Lung (tissue), 12 donors: ENCODE measurements around the gene CHD6. TPM values are rescaled to one million over a fixed set of nuclear protein-coding genes. Genes with fewer than 3 reads are reported as not detected.

Experiments used
- ATAC-seq: fragments of 200-7000 bp; cut with Tn5 transposase; one replicate; pipeline ENCODE4 v1.9.1; 2020; ENCODE audit warnings: moderate number of reproducible peaks; ENCODE audit not compliant: insufficient read depth, low FRiP score
- DNase-seq, 3 donors: peaks; one replicate each; pipeline ENCODE4 v3.0.0-alpha.2; 2013 to 2017
- H3K27ac ChIP-seq, 2 donors: one replicate each; pipeline ENCODE4 v1.5.1; 2013; ENCODE audit warnings: mild to moderate bottlenecking in 2 of 2, moderate library complexity in 2 of 2, control low read depth in 1 of 2, inconsistent platforms in 1 of 2, low read depth in 1 of 2, low read length in 1 of 2
- H3K27me3 ChIP-seq, 3 donors: one replicate each; pipeline ENCODE4 v1.5.1; 2013; ENCODE audit warnings: low read length in 2 of 3; ENCODE audit not compliant: control insufficient read depth in 3 of 3, insufficient read depth in 3 of 3
- H3K36me3 ChIP-seq, 4 donors: one replicate each; pipeline ENCODE4 v1.5.1; 2013; ENCODE audit warnings: low read length in 4 of 4, mild to moderate bottlenecking in 1 of 4, moderate library complexity in 1 of 4; ENCODE audit not compliant: control insufficient read depth in 4 of 4, insufficient read depth in 4 of 4
- H3K4me1 ChIP-seq, 5 donors: one replicate each; pipeline ENCODE4 v1.5.1; 2013; ENCODE audit warnings: low read length in 5 of 5, mild to moderate bottlenecking in 2 of 5, moderate library complexity in 1 of 5; ENCODE audit not compliant: control insufficient read depth in 5 of 5, insufficient read depth in 5 of 5
- H3K4me3 ChIP-seq: one replicate; pipeline ENCODE4 v1.5.1; 2013; ENCODE audit warnings: mild to moderate bottlenecking, control low read depth, moderate library complexity
- H3K9ac ChIP-seq, 2 donors: one replicate each; pipeline ENCODE4 v1.5.1; 2013; ENCODE audit warnings: low read length in 2 of 2, control low read depth in 1 of 2; ENCODE audit not compliant: insufficient read depth in 1 of 2
- H3K9me3 ChIP-seq, 4 donors: one replicate each; pipeline ENCODE4 v1.5.1; 2013; ENCODE audit warnings: low read length in 3 of 4, mild to moderate bottlenecking in 1 of 4, moderate library complexity in 1 of 4; ENCODE audit not compliant: control insufficient read depth in 4 of 4, insufficient read depth in 3 of 4
- CTCF ChIP-seq: IDR thresholded peaks from 2 replicates; pipeline ENCODE4 v1.5.1; 2012; ENCODE audit warnings: mild to moderate bottlenecking; ENCODE audit errors: control extremely low read depth, extremely low read depth
- WGBS, 2 donors: extraction: QIAGEN DNeasy Blood & Tissue Kit; methylation state at CpG; one replicate each; pipeline ENCODE4 v1.1.7; 2013; 5-methylcytosine and 5-hydroxymethylcytosine counted together
- polyA plus RNA-seq, 2 donors: library from polyadenylated mRNA; stranded (reverse); fragments of 200-250 nt; gene quantifications; one replicate each; pipeline ENCODE4 v1.2.1, GENCODE V29; 2013
- total RNA-seq, 2 donors: library from RNA; depleted of rRNA in 1 of 2; stranded (reverse); fragments of >200 nt in 1 of 2; gene quantifications; one replicate each; pipeline ENCODE4 v1.2.1, GENCODE V29; 2014 to 2021
- donor health status: control.
- donor health status: control.
- donor health status: Bipolar disorder and iron deficiency.
- donor health status: healthy.
- donor health status: DM: yes; HTN: yes; CAD: no.

The CHD6 gene
- total and polyA plus RNA-seq, 4 donors, result 5.0 to 95.3 (median 21.0) TPM

DNA sequence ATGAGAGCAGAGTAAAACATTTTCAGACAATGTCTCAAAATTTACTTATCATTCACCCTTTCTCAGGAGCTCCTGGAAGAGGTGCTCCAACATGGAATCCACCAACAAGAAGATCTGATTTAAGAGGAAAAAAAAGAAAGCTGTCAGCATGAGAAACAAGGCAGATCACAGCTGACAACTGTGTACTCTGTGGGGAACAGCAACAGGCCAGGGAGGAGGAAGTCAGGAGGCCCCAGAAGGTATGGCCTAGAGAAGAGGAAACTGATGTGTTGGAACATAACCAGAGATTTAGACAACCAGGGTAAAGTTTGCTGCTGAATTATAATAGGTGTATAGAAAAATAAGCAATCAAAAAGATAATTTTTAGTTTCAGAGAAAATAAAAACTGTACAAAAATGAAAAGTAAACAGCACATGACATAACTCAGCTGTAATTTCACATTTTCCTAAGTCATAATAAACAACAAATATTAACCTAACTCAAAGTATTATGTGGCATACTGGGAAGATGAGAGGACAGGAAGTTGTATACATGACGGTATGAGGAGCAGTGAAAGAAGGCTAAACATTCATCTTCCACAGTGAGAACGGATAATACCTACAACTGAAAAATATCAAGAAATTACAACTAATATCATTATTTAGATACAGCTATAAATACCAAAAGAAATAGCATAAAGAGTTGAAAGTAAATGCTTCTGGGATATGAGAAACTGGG is 138.0 kb downstream of the CHD6 start:
- 41 to 63% methylated on average over 2 of the region's 2 CpGs for WGBS, 2 donors
- Histone ChIP-seq H3K36me3 (peaks cover 10 to 47% (median 18%) of the 10 kb centered on the region in 4 donors), H3K4me1 (peaks cover 2 to 17% (median 9%) of the 10 kb centered on the region in 5 donors), H3K27ac (no peak overlapping the region), H3K9ac (no peak overlapping the region), H3K9me3 (no peaks in the 10 kb centered on the region), H3K4me3 (no peak overlapping the region), H3K27me3 (no peaks in the 10 kb centered on the region)
- DNase-seq (peak in 1 of 3 donors; percentile 12), ATAC-seq (no peak)
- no peak for TF ChIP-seq CTCF

- H3K36me3 ChIP-seq, result peaks cover 10 to 36% (median 13%) of the 10 kb centered on the region in 4 donors
- 96 to 100% methylated on average over 1 of the region's 1 CpG for WGBS, 2 donors
- ATAC-seq (no peak), DNase-seq (no peak)
- H3K27me3 ChIP-seq, result no peaks in the 10 kb centered on the region
- no peaks in the 10 kb centered on the region for H3K9me3 ChIP-seq
- no peak for TF ChIP-seq CTCF
- H3K4me1 ChIP-seq, result peaks cover 2 to 23% (median 9%) of the 10 kb centered on the region in 5 donors
- no peak overlapping the region for H3K4me3 ChIP-seq
- no peak overlapping the region for H3K9ac ChIP-seq
- no peak overlapping the region for H3K27ac ChIP-seq
These were observed 139.1 kb downstream of the CHD6 start for GRCh38 chr20:41479113-41479512.

DNA sequence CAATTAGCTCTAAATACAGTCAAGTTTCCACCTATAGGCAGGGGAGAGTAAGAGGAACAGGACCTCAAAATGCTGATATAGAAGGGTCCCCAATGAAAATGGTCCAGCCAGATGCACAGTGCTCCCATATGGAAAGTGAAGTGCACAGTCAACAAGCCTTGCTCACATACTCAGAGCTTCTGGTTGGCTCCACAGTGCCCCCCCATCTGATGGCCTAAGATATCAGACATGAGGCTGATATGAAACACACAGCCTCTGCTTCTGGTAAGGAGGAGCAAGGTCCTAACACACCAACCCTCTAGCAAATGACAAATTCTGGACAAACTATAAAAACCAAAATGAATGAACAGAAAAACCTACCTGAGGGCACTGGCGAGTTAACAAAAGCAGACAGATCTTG is 140.2 kb downstream of the CHD6 start:
- H3K36me3 ChIP-seq, result peaks cover 6 to 36% (median 11%) of the 10 kb centered on the region in 4 donors
- no peak overlapping the region for H3K4me3 ChIP-seq
- no peaks in the 10 kb centered on the region for H3K9me3 ChIP-seq
- H3K4me1 ChIP-seq, result peaks cover 2 to 23% (median 9%) of the 10 kb centered on the region in 5 donors
- 96 to 97% methylated on average over 1 of the region's 1 CpG for WGBS, 2 donors
- no peak overlapping the region for H3K27ac ChIP-seq
- H3K9ac ChIP-seq, result no peak overlapping the region
- ATAC-seq (no peak), DNase-seq (no peak)
- no peaks in the 10 kb centered on the region for H3K27me3 ChIP-seq
- TF ChIP-seq CTCF, result no peak
